HK-2 (cell line): ENCODE data around the gene MACIR.

Experiments used
- DNase-seq: peaks from one replicate; pipeline ENCODE4 v3.0.0-alpha.2; 2018; ENCODE audit not compliant: unreplicated experiment

MACIR gene

DNA sequence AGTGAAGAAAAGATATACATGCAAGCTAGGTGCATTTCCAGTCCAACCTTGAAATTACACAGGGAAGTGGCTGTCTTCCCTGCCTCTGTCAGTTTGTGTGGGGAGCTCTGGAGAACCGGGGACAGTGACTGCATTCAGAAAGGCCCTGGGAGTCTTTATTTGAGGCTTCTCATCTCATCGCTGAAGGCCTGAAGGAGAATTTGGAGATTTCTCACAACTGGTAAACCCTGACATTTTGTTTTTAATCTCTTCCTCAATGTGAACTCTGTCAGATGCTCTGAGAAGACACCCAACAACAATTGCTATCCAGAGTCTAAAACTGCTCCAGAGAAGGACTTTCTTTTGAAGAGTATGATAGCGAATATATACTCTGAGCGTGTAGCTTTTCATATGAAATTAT, 33.0 kb downstream of the MACIR start:
- no peak for DNase-seq

DNA sequence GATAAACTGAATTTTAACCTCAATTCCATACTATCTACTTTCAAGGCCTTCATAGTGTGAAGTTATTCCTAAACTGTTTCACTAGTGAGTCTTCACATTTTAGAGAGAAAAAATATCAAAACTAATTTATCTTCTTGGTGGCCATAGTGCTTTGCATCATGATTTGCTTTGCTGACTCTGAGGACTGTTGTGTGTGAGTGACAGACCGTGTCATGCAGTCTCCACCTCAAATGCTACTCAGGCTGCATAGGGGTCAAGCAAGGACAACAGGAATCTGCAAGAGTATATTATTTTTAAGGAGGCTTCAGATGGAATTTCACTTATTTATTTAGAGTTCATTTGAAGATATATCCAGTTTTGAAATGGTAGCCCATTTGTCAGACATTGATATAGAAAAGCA, 34.5 kb downstream of the MACIR start:
- no peak for DNase-seq

DNA sequence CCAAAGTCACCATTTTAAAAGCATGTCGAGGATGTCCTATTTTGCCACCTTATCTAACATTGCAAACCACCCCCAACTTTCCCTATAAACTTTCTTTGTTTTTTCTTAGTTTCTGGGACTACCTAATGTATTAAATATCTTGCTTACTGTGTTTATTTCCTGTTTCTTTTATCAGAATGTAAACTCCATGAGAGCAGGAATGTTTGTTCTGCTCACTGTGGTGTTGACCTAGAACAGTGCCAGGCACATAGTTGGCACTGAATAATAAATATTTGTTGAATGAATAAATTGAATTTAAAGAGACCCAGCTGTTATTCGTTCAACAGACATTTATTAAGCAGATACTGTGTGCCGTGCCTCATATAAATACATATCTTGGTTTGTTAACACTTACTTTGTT, 35.2 kb downstream of the MACIR start:
- DNase-seq, result no peak

DNA sequence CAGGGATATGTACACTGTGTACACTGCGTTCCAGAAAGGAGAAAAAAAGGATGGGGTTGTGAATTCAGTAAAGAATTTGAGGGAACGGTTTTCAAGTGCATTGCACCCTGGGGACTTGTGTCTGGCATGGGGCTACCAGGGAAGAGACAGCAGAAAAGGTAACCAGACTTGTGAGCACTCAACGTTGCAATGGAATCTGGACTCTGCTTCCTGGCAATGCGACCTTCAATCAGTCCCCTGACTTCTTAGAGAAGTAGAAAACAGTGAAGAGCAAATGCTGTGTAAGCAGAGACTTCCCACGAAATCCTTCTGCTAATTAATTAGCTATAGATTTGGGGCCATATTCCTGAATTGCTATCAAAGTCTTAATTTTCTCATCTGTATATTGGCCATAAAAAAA, 36.3 kb downstream of the MACIR start:
- DNase-seq, result no peak

DNA sequence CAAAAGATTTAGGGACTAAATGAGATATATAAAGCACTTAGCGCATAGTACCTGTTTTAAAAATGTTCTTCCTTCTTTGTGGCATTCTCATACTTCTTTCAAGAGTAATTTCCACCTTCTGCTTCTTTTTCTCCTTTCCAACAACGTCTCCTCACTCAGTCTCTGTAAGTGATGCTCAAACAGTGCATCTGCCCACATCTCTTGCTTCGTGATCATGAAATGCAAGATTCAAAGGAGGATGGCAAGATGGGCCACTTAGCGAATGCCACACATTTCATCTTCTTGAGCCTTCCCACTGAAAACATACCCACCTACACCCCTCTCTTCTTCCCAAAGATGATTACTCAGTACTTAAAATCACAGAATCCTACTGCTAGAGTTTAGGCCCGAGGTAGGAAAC, 36.9 kb downstream of the MACIR start:
- no peak for DNase-seq

DNA sequence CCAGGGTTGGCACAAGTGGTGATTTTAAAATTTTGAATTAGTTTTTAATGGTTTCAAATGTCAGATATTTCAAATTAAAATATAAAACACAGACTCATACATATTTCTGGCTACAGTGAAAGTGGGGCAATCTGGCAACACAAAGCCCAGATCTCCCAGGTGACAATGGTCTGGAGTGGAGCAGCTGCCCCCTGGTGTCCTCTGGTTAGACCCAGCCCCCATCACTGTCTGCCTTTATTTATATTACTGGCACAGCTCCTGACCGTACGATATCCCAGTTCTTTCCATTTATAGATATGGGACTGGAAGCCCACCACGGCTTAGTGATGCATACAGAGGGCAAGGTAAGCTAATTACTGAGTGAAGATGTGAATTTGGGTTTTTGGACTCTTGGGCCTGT, 37.3 kb downstream of the MACIR start:
- DNase-seq, result no peak

DNA sequence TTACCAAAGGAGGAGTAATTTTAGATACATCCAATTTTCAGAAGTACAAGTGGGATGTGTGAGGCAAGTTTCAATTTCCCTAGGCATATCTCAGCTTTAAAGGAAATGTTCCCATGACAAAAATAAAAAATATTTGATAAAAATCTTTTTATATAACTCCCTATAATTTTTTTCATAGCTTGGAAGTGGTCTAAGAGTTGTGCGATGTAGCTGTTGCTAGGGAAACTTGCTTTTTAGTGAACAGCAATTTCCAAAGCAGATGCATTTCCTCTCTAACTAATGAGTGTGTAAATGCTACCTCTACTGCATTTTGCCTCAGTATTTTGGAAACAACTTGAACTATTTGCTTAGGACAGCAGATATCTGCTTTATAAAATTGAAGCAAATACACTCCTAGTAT, 39.6 kb downstream of the MACIR start:
- no peak for DNase-seq

DNA sequence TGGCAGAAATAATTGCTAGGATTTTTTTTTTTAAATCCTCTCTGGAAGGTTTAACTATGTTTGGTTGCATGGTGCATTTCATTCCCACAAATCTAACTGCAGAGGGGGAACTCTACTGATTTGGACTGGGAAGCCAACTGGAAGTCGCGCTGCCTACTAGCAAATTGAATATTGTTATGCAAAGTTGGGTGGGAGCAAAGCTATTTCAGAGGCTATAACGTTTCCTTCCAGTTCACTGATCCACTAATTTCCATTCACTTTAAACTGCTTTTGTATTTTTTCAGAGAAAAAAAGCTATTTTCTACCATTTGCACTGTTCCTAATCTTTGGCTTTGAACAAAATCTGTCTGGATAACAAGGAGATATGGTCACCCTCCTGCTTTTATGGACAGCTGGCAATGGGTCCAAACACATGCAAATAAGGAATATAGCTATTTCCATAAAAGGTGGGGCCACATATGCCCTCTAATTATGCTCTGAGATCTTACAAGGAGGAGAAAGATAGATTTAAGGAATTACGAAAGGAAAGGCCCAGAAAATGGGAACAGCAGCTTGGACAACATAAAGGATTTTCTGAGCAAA, 40.1 kb downstream of the MACIR start:
- DNase-seq, result no peak

DNA sequence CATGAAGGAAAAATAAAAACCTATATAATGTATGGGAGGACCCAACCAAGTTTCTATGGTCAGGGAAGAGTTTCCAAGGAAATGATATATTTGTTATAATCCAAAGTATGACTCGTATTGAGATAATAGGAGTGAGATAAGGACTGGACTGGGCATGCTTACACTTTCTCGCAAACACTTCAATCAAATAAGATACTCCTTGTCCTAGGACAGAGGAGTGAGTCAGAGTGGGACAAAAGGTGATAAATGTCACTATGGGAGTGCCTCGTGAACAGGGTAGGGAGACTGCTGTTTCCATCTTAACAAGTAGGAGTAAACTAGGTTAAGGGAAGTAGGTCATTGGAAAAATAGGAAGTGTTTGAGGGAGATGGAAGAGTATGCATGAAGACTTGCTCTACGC, 47.2 kb downstream of the MACIR start:
- DNase-seq, result no peak

DNA sequence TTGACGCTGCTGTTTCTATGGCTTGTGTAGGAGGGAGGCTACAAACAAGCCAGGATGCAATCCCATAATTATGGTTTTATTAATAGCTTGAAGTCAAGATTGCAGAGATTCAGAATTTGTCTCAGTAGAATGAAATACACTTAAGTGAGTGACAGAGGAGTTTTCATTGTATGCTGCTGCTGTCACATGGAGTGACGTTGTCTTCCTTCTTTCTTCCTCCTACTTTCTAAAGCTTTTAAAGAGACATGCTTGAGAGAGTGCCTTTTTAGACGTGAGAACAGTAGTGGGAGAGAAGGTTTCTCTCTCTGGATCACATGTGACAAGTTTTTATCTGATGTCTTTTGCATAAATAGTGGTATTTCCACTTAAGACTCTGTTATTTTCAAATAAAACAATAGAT, 48.9 kb downstream of the MACIR start:
- no peak for DNase-seq

DNA sequence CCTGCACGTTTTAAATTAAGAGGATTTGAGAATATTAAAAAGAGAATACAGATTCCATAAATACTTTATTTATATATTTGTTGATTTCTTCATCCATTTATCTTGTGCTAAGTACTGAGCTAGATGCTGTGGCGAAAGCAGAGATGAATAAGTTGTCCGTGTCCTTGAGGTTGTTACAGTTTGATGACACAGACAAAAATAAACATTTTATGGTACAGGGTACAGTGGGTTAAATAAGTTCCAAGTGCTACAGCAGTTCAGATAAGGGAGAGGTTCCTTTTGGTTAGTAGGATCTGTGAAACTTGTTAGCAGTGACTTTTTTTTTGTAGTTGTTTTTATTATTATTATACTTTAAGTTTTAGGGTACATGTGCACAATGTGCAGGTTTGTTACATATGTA, 50.2 kb downstream of the MACIR start:
- no peak for DNase-seq

DNA sequence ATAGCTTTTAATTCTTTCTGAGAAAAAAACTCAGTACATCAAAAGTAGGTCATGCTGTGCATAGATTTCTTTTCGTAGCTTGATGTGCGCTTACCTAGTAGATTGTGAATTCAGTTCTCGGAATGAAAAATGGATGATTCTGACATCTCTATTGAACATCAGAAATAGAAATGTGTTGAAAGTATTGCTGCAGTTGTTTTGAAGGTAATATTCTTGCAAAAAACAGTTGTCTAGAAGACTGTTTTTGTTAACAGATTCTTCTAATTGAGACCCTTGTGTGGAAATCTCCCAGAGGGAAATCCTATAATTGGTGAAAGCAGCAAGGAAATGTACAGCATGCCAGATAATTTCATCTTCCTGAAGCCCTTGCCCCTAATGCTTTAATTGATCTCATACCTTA, 54.5 kb downstream of the MACIR start:
- DNase-seq, result no peak

DNA sequence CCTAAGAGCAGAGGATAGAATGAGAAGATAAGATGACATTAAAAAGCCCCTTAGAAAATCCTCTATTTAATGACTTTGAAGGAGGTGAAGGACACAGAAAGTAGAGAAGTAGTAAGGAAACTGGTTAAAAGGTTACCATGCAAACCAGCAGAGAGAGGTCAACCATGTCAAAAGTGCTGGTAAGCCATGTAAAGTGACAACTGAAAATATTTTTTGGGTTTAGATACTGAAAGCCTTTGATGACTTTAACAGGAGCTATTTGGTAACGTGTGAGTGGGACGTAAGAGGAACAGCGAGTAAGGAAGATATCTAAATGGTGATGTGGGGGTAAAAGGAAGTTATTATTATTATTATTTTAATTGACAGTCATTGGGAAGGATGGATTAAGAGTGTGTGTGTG, 56.9 kb downstream of the MACIR start:
- DNase-seq, result no peak

DNA sequence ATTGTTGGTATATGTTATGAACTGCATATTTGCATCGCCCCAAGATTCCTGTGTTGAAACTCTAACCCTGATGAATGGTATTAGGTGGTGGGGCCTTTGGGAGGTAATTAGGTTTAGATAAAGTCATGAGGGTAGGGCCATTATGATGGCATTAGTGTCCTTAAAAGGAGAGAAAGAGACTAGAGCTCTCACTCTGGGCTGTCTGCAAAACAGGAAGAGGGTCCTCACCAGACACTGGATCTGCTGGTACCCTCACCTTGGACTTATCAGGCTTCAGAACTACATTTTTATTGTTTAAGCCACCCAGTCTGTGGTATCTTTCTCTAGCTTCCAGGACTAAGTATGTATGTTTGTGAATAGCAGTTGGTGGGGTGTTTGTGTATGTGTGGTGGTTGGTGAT, 68.9 kb downstream of the MACIR start:
- DNase-seq, result no peak

DNA sequence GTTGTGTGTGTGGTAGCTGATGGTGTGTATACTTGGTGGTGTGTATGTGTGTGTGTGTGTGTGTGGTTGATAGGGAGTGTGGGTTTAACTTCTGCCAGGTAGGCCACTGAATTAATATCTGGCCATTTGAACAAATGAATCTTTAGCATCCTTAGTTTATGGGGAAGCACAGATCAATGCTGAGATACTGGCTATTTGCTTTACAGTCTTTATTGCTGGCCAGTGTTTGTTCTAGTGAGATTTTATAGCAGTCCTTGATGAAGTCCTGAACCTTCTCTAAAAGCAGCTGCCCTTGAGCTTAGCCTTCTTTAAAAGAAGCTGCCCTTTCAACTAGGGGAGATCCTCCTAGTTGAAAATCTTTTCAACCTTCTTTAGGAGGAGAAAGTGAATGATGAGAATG, 69.3 kb downstream of the MACIR start:
- DNase-seq, result no peak
